SH-SY5Y (cell line): ENCODE measurements around the gene TNS1.

Experiments used
- GATA2 ChIP-seq: IDR thresholded peaks from 2 replicates; pipeline ENCODE4 v1.6.1; 2011; ENCODE audit warnings: mild to moderate bottlenecking, low read depth, low read length
- GATA3 ChIP-seq: IDR thresholded peaks from 2 replicates; pipeline ENCODE4 v1.6.1; 2011; ENCODE audit warnings: low read depth, mild to moderate bottlenecking, low read length, moderate library complexity

GRCh38 chr2:217986256-217986961 is 16.4 kb downstream of the TNS1 start:
- TF ChIP-seq GATA2, result no peak
- no peak for TF ChIP-seq GATA3
